A673 (cell line): Measurements from ENCODE around the gene PELI2. TPM values are rescaled to one million over a fixed set of nuclear protein-coding genes. Genes with fewer than 3 reads are reported as not detected.

Source experiments
- BruUV-seq: library from RNA; stranded (reverse); fragments of 400-500 nt; replicated peaks from 2 replicates; lab custom pipeline; 2021; lab: Mats Ljungman, UMichigan
- CTCF ChIA-PET: fragments of 300-600 bp; sonication (Branson Sonifier 250); formaldehyde crosslinking; loops from one replicate; lab custom pipeline; 2022; ENCODE audit warnings: antibody characterized with exemption; lab: Charles Lee
- POLR2A ChIA-PET: fragments of 300-600 bp; sonication (Branson Sonifier 250); formaldehyde crosslinking; loops from one replicate; lab custom pipeline; 2022; ENCODE audit warnings: antibody characterized with exemption; ENCODE audit not compliant: low non-redundant PET; lab: Charles Lee
- DNase-seq: peaks from one replicate; pipeline ENCODE4 v3.0.0-alpha.2; 2015; ENCODE audit warnings: low spot score
- H3K27ac ChIP-seq: fragments of 200-600 bp; sonication (generic); 2 replicates; pipeline ENCODE4 v1.5.1; 2016; ENCODE audit warnings: mixed run types, low read depth, mild to moderate bottlenecking, mixed read lengths, antibody characterized with exemption, low read length; ENCODE audit not compliant: poor library complexity, severe bottlenecking
- H3K27me3 ChIP-seq: fragments of 200-600 bp; sonication (generic); replicated peaks from 2 replicates; pipeline ENCODE4 v1.6.1; 2017; ENCODE audit warnings: mixed run types, low read depth, mild to moderate bottlenecking, mixed read lengths, antibody characterized with exemption, low read length; ENCODE audit not compliant: insufficient read depth, poor library complexity
- H3K36me3 ChIP-seq: fragments of 200-600 bp; sonication (generic); 2 replicates; pipeline ENCODE4 v1.6.1; 2016; ENCODE audit warnings: mixed run types, mild to moderate bottlenecking, mixed read lengths, antibody characterized with exemption, low read length; ENCODE audit not compliant: insufficient read depth, poor library complexity, severe bottlenecking
- H3K4me1 ChIP-seq: fragments of 200-600 bp; sonication (generic); 2 replicates; pipeline ENCODE4 v1.6.1; 2017; ENCODE audit warnings: mixed run types, mild to moderate bottlenecking, mixed read lengths, antibody characterized with exemption, low read length; ENCODE audit not compliant: insufficient read depth, poor library complexity, severe bottlenecking
- H3K4me3 ChIP-seq: fragments of 200-600 bp; sonication (generic); 2 replicates; pipeline ENCODE4 v1.5.1; 2016; ENCODE audit warnings: low read depth, mixed run types, mild to moderate bottlenecking, mixed read lengths, low read length; ENCODE audit not compliant: poor library complexity, severe bottlenecking
- H3K9me3 ChIP-seq: fragments of 200-600 bp; sonication (generic); 2 replicates; pipeline ENCODE4 v1.6.1; 2016; ENCODE audit warnings: mixed run types, low read depth, mild to moderate bottlenecking, mixed read lengths, antibody characterized with exemption, low read length; ENCODE audit not compliant: poor library complexity, severe bottlenecking
- EZH2 ChIP-seq: fragments of 200-600 bp; sonication (generic); IDR thresholded peaks from 2 replicates; pipeline ENCODE4 v1.6.1; 2017; ENCODE audit warnings: borderline replicate concordance, low read depth, mild to moderate bottlenecking, mixed read lengths, antibody characterized with exemption, low read length; ENCODE audit not compliant: poor library complexity, severe bottlenecking
- intact Hi-C: fragments of 100-400 bp; cut with micrococcal nuclease; formaldehyde crosslinking; loops from one replicate; pipeline ENCODE4 v1.10.0; 2022; ENCODE audit not compliant: unreplicated experiment
- total RNA-seq: library from RNA; stranded (reverse); gene quantifications from 2 replicates; pipeline ENCODE4 v1.2.3, GENCODE V29; 2021
- TF ChIP-seq, protein P1 (sequence below): fragments of 300-800, 200-600 bp; sonication (generic); conservative IDR thresholded peaks from 2 replicates; pipeline ENCODE4 v1.5.1; 2017; ENCODE audit warnings: low read depth, mild to moderate bottlenecking, antibody characterized with exemption, low read length, moderate library complexity, mixed read lengths

The PELI2 gene
- total RNA-seq, 1 experiment from 2014 or later: 5.5 TPM

DNA sequence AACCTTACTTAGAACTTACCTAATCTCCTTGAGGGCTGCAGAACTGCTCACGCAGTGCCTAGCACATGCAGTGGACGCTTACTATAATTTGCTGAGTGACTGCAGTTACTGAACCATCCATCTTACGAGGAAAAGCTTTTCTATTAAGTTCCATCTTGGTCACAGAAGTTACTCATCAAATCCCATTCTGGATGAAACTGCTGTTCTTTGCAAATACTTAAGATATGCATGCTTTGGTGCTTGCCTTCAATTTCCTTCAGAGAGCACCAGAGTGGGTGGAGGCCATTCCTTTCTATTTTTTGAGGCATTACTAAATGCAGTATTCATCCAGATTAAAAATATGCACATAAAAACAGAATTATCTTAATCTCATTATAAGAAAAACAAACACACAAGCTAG lies 17.7 kb upstream of the PELI2 start:
- no peak overlapping the region for H3K27ac ChIP-seq
- ChIA-PET POLR2A (interaction anchor here (0.6 kb wide), 1 partner anchor 17 kb away, joined by 4 read pairs; no protein-coding TSS in a partner anchor), CTCF (no interaction called here)
- H3K36me3 ChIP-seq: no peaks in the 10 kb centered on the region
- no peaks in the 10 kb centered on the region for H3K9me3 ChIP-seq
- TF ChIP-seq EZH2: no peak
- TF ChIP-seq, protein P1, sequence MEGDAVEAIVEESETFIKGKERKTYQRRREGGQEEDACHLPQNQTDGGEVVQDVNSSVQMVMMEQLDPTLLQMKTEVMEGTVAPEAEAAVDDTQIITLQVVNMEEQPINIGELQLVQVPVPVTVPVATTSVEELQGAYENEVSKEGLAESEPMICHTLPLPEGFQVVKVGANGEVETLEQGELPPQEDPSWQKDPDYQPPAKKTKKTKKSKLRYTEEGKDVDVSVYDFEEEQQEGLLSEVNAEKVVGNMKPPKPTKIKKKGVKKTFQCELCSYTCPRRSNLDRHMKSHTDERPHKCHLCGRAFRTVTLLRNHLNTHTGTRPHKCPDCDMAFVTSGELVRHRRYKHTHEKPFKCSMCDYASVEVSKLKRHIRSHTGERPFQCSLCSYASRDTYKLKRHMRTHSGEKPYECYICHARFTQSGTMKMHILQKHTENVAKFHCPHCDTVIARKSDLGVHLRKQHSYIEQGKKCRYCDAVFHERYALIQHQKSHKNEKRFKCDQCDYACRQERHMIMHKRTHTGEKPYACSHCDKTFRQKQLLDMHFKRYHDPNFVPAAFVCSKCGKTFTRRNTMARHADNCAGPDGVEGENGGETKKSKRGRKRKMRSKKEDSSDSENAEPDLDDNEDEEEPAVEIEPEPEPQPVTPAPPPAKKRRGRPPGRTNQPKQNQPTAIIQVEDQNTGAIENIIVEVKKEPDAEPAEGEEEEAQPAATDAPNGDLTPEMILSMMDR: no peak
- H3K4me3 ChIP-seq: no peak overlapping the region
- H3K4me1 ChIP-seq: no peaks in the 10 kb centered on the region
- intact Hi-C loops: no loop called here
- BruUV-seq: no TSS peak
- DNase-seq: no peak
- no peaks in the 10 kb centered on the region for H3K27me3 ChIP-seq

DNA sequence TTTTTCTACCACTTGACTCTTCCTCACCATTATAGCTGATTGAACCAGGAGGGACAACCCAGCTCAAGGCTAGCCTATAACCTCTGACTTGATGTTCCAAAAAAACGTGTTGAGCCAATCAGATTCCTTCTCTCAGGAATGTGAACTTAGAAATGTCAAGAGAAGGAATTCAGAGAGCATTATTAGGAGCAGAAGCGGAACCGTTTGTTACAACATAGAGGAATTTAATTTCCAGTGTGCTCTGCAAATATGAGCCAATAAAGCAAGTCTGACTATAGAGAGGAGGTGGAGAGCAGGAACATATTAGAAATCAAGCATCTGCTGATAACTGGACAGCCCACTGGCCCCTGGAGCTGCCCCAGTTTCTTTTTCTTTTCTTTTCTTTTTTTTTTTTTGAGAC lies 15.3 kb upstream of the PELI2 start:
- H3K27ac ChIP-seq: no peak overlapping the region
- no peak for DNase-seq
- intact Hi-C loops: no loop called here
- no TSS peak for BruUV-seq
- H3K27me3 ChIP-seq: no peaks in the 10 kb centered on the region
- H3K9me3 ChIP-seq: no peaks in the 10 kb centered on the region
- H3K4me1 ChIP-seq: no peaks in the 10 kb centered on the region
- no peaks in the 10 kb centered on the region for H3K36me3 ChIP-seq
- no peak overlapping the region for H3K4me3 ChIP-seq
- TF ChIP-seq, protein P1: no peak
- TF ChIP-seq EZH2: no peak
- ChIA-PET POLR2A (no interaction called here), CTCF (no interaction called here)

DNA sequence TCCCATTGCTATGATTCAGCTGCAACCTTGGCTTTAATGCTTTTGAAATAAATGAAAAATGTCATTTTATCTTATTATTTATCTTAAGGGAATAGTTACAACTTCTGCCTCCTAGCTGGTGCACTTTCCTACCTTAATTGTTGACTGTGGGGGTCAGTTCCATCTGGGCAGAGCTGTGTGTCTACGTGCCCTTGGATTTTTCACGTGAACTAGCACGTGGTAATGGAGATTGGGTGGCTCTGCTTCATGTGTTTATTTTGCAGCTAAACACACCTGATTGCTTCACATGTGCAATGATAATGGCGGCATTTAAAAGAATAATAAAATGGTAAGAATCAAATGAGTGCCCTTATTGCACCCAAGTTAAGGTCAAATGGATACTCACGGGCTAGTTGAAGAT lies 10.6 kb upstream of the PELI2 start:
- POLR2A ChIA-PET: interaction anchor here (0.6 kb wide), 1 partner anchor 25 kb away, joined by 4 read pairs; no protein-coding TSS in a partner anchor
- no TSS peak for BruUV-seq
- Histone ChIP-seq H3K27me3 (peaks cover 8% of the 10 kb centered on the region), H3K9me3 (no peaks in the 10 kb centered on the region), H3K4me1 (no peaks in the 10 kb centered on the region), H3K36me3 (no peaks in the 10 kb centered on the region), H3K4me3 (no peak overlapping the region), H3K27ac (no peak overlapping the region)
- no peak for DNase-seq
- intact Hi-C loops: no loop called here
- CTCF ChIA-PET: no interaction called here
- TF ChIP-seq EZH2: no peak
- TF ChIP-seq, protein P1: no peak
